ENCODE results near the gene PTCD3.

Gene PTCD3

DNA sequence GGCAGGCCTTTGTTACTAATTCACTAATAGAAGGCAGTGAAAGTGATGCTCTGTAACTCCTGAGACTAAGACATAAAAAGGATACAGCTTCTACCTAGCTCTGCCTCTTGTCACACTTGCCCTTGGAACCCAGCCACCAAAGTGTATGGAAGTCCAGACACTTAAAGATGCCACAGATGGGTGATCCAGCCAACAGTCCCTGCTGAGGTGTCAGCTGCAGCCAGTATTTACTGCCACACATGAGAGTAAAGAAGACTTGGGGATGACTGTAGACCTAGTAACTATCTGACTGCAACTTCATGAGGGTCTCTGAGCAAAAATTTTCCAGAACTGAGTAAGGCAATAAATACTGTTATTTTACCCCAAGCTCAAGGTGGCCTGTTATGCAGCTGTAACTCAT, 80.4 kb downstream of the PTCD3 start:
- no peaks in the 10 kb centered on the region for H3K9me3 Mint-ChIP-seq
- no peak overlapping the region for H3K27ac Mint-ChIP-seq
- no peak overlapping the region for H3K4me3 Mint-ChIP-seq
- H3K4me1 Mint-ChIP-seq (ENCODE audit: low read depth), result peaks cover 45% of the 10 kb centered on the region
- no peaks in the 10 kb centered on the region for H3K27me3 Mint-ChIP-seq
- peaks cover 54% of the 10 kb centered on the region for H3K36me3 Mint-ChIP-seq (ENCODE audit: low read depth)
- intact Hi-C loops (cut with micrococcal nuclease), result no loop called here

DNA sequence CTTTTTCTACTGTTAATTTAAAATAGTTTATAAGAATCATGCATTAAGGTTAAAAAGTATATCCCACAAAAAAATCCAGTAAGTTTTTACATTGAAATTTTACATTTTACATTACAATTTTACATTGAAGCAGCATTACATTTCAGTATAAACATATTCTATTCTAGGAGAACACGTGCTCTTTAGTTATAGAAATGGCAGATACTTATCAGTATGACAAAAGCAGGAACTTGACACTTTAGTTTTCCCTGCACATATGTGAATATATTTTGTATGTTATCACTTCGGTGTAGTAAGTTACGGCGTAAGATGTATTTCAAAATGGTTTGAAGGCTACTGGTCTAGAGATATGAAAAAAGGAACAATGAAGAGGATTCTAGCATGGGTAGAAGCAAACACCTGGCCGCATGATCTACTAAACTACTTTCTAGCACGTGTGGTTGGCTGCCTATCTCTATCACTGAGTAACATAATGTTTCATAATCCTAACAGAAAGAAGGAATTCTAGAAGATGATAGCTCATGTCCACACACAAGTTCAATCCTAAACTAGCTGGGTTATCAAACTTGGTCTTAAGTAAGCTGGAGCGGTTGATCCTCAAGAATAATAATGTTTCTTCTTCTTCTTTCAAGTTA, 83.9 kb downstream of the PTCD3 start:
- Mint-ChIP-seq H3K9me3 (no peaks in the 10 kb centered on the region), H3K4me1 (ENCODE audit: low read depth) (peaks cover 70% of the 10 kb centered on the region), H3K36me3 (ENCODE audit: low read depth) (peaks cover 61% of the 10 kb centered on the region), H3K27me3 (no peaks in the 10 kb centered on the region), H3K27ac (no peak overlapping the region), H3K4me3 (no peak overlapping the region)
- intact Hi-C loops (cut with micrococcal nuclease), result no loop called here

Measured in dendritic cell treated with granulocyte-macrophage colony-stimulating factor and Interleukin-4, amounts not matched to agents 40 ng/mL and 50 ng/mL, for 4 days (primary cell).